Endothelial cell of umbilical vein (primary cell): ENCODE measurements around the gene SLFNL1.

ENCODE experiments used
- FOS ChIP-seq: IDR thresholded peaks from 2 replicates; pipeline ENCODE4 v1.6.1; 2011; ENCODE audit warnings: mild to moderate bottlenecking, low read length, moderate library complexity, borderline replicate concordance; ENCODE audit not compliant: insufficient read depth
- TF ChIP-seq, protein P1 (sequence below), 2 donors: IDR thresholded peaks; 1 replicate in 1 of 2; 2 replicates in 1 of 2; pipeline ENCODE4 v1.5.1; 2011; ENCODE audit warnings: low read length in 2 of 2, mild to moderate bottlenecking in 2 of 2, moderate library complexity in 2 of 2, control low read depth in 1 of 2, inconsistent platforms in 1 of 2, low read depth in 1 of 2; ENCODE audit not compliant: insufficient read depth in 1 of 2; ENCODE audit errors: extremely low read depth in 1 of 2

DNA sequence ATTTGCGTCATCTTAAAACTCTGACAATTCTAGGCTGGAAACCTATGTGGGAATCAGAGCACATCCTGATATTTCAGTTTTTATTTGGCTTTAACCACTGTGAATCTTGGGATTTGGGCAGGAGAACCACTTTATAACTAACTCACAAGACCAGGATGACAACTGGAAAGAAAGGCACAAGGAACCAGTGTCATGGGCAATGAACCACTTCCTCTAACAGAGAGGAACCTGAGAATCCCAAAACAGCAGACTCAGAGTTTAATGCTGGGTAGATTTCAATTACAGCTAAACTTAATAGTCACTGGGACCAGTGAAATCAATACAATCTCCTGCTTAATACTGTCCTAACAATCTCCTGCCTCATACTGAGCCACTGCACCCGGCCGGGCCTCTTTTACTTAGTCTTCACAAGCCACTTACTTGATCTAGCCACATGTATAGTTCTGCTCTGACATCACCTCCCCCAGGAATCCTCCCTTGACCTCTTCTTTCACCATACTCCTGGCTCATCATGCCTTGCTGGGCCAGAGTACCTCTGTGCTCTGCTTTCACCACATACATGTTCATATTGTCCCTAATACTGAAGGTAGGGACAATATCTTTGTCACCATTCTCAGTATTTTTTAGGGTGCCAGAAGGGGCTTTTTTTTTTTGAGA lies 20.2 kb upstream of the SLFNL1 start:
- TF ChIP-seq, protein P1, sequence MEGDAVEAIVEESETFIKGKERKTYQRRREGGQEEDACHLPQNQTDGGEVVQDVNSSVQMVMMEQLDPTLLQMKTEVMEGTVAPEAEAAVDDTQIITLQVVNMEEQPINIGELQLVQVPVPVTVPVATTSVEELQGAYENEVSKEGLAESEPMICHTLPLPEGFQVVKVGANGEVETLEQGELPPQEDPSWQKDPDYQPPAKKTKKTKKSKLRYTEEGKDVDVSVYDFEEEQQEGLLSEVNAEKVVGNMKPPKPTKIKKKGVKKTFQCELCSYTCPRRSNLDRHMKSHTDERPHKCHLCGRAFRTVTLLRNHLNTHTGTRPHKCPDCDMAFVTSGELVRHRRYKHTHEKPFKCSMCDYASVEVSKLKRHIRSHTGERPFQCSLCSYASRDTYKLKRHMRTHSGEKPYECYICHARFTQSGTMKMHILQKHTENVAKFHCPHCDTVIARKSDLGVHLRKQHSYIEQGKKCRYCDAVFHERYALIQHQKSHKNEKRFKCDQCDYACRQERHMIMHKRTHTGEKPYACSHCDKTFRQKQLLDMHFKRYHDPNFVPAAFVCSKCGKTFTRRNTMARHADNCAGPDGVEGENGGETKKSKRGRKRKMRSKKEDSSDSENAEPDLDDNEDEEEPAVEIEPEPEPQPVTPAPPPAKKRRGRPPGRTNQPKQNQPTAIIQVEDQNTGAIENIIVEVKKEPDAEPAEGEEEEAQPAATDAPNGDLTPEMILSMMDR (IDR thresholded peaks at IDR 0.05; ENCODE audit: extremely low read depth in 1 of 2, insufficient read depth in 1 of 2, low read depth in 1 of 2, low read length in 2 of 2): no peak
- no peak for TF ChIP-seq FOS
